Activated naive CD4-positive, alpha-beta T cell treated with anti-CD3 and anti-CD28 coated beads, Interleukin-2, amount 50 U/mL, for 72 hours (primary cell): Measurements from ENCODE around the gene EHHADH. TPM values are rescaled to one million over a fixed set of nuclear protein-coding genes. Genes with fewer than 3 reads are reported as not detected.

Source experiments
- ATAC-seq, 2 donors: fragments of 150-1000 bp; cut with Tn5 transposase; 2 replicates each; pipeline ENCODE4 v1.10.0; 2021; ENCODE audit warnings: mild to moderate bottlenecking in 2 of 2, moderate library complexity in 2 of 2
- DNase-seq, 2 donors: peaks; one replicate each; pipeline ENCODE4 v3.0.0; 2021 to 2022; ENCODE audit warnings: low spot score in 2 of 2
- H3K27ac Mint-ChIP-seq, 2 donors: one replicate each; pipeline ENCODE4 v1.8.0; 2022; ENCODE audit warnings: mild to moderate bottlenecking in 2 of 2, mixed read lengths in 2 of 2
- H3K36me3 Mint-ChIP-seq, 2 donors: one replicate each; pipeline ENCODE4 v1.8.0; 2022; ENCODE audit warnings: mixed read lengths in 2 of 2
- H3K9me3 Mint-ChIP-seq, 2 donors: one replicate each; pipeline ENCODE4 v1.8.0; 2022; ENCODE audit warnings: mixed read lengths in 2 of 2
- total RNA-seq, 2 donors: library from RNA; stranded (reverse); gene quantifications; one replicate each; pipeline ENCODE4 v1.2.3, GENCODE V29; 2022

Gene EHHADH
- total RNA-seq, 2 donors from 2014 or later: 2.3 to 4.2 TPM

DNA sequence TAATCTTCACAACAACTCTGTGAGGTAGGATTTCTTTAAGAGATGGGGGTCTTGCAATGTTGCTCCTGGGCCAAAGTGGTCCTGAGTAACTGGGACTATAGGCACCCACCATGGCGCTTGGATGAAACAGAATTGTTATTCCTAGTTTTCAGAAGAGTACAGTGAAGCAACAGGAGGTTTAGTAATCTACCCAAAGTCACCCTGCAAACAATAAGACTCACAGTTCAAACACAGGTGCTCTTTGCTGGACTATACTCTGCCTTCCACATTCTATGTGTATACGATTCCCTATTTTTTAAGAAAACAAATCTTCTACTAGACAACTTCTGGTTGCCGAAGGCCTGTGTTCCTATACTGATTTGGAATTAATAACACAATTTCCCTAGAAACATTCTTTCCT lies 109.1 kb downstream of the EHHADH start:
- H3K9me3 Mint-ChIP-seq: no peaks in the 10 kb centered on the region
- H3K27ac Mint-ChIP-seq: no peak overlapping the region
- no peak for ATAC-seq
- DNase-seq: no peak
- no peaks in the 10 kb centered on the region for H3K36me3 Mint-ChIP-seq

Other genes starting within 250 kb of the EHHADH start
- under 1 TPM in 1 of 2 donors, not detected in 1; 0.06 TPM for gene C3orf70, start 101.0 kb downstream of the EHHADH start, total RNA-seq
- gene MAP3K13, start 109.1 kb upstream of the EHHADH start, total RNA-seq: 10 to 100 TPM; 10.7 to 17.7 TPM
- 10 to 100 TPM in 1 of 2 donors, 1 to 10 TPM in 1; 9.4 to 26.6 TPM for gene TMEM41A, start 245.0 kb upstream of the EHHADH start, total RNA-seq